CD14-positive monocyte (primary cell): ENCODE results near the gene CCNQ. TPM values are rescaled to one million over a fixed set of nuclear protein-coding genes. Genes with fewer than 3 reads are reported as not detected.

Source experiments
- DNase-seq, 3 donors: peaks; one replicate each; pipeline ENCODE4 v3.0.0-alpha.2; 2011 to 2022
- H2AFZ ChIP-seq: 2 replicates; pipeline ENCODE4 v1.6.0; 2012; ENCODE audit warnings: mild to moderate bottlenecking, low read depth, low read length, inconsistent platforms; ENCODE audit not compliant: insufficient read depth, poor library complexity, severe bottlenecking
- H3K27ac ChIP-seq, 2 donors: 1 replicate in 1 of 2; 2 replicates in 1 of 2; pipeline ENCODE4 v1.5.1; 2012 to 2013; ENCODE audit warnings: low read length in 2 of 2, control low read depth in 1 of 2, inconsistent platforms in 1 of 2, low read depth in 1 of 2, mild to moderate bottlenecking in 1 of 2
- H3K27me3 ChIP-seq, 2 donors: one replicate each; pipeline versions ENCODE4 v1.6.0 to v1.6.1; 2011 to 2013; ENCODE audit warnings: low read length in 2 of 2; ENCODE audit not compliant: control insufficient read depth in 2 of 2, insufficient read depth in 2 of 2
- H3K36me3 ChIP-seq, 2 donors: replicated peaks in 1 of 2; 1 replicate in 1 of 2; 2 replicates in 1 of 2; pipeline versions ENCODE4 v1.5.1 to v1.6.1; 2012 to 2013; ENCODE audit warnings: low read length in 2 of 2, control low read depth in 1 of 2, inconsistent platforms in 1 of 2, mild to moderate bottlenecking in 1 of 2; ENCODE audit not compliant: insufficient read depth in 2 of 2, control insufficient read depth in 1 of 2
- H3K4me1 ChIP-seq, 2 donors: 1 replicate in 1 of 2; 2 replicates in 1 of 2; pipeline versions ENCODE4 v1.5.1 to v1.6.1; 2012 to 2013; ENCODE audit warnings: low read length in 2 of 2, control low read depth in 1 of 2, inconsistent platforms in 1 of 2, mild to moderate bottlenecking in 1 of 2, moderate library complexity in 1 of 2; ENCODE audit not compliant: insufficient read depth in 2 of 2, control insufficient read depth in 1 of 2
- H3K4me2 ChIP-seq: replicated peaks from 2 replicates; pipeline ENCODE3; 2012; ENCODE audit warnings: low read length, moderate library complexity, mild to moderate bottlenecking; ENCODE audit not compliant: poor library complexity, severe bottlenecking; ENCODE audit errors: extremely low read depth
- H3K4me3 ChIP-seq, 3 experiments: fragments of 200-600 bp in 1 of 3; sonication (generic) in 1 of 3; replicated peaks in 1 of 3; 1 replicate in 2 of 3; 2 replicates in 1 of 3; pipeline ENCODE4 v1.5.1; 2011 to 2013; ENCODE audit warnings: low read length in 3 of 3, mild to moderate bottlenecking in 3 of 3, control low read depth in 2 of 3, low read depth in 2 of 3, inconsistent platforms in 1 of 3, moderate library complexity in 1 of 3
- H3K79me2 ChIP-seq: 2 replicates; pipeline ENCODE4 v1.6.0; 2012; ENCODE audit warnings: mild to moderate bottlenecking, control low read depth, inconsistent platforms, low read length, moderate library complexity; ENCODE audit not compliant: insufficient read depth
- H3K9ac ChIP-seq: 2 replicates; pipeline ENCODE4 v1.6.0; 2017; ENCODE audit warnings: low read length, mild to moderate bottlenecking; ENCODE audit not compliant: insufficient read depth, poor library complexity, severe bottlenecking
- H3K9me3 ChIP-seq, 2 donors: replicated peaks in 1 of 2; 1 replicate in 1 of 2; 2 replicates in 1 of 2; pipeline versions ENCODE4 v1.5.1 to v1.6.1; 2012 to 2013; ENCODE audit warnings: low read length in 2 of 2, control low read depth in 1 of 2; ENCODE audit not compliant: control insufficient read depth in 1 of 2, insufficient read depth in 1 of 2
- H4K20me1 ChIP-seq: 2 replicates; pipeline ENCODE4 v1.6.0; 2012; ENCODE audit warnings: mild to moderate bottlenecking, low read length, control low read depth, moderate library complexity; ENCODE audit not compliant: insufficient read depth
- H3K27ac Mint-ChIP-seq, 7 donors: one replicate each; pipeline ENCODE4 v1.8.0; 2020; ENCODE audit warnings: mild to moderate bottlenecking in 7 of 7, mixed read lengths in 7 of 7, moderate library complexity in 6 of 7, inconsistent platforms in 2 of 7
- H3K27me3 Mint-ChIP-seq, 3 donors: one replicate each; pipeline ENCODE4 v1.8.0; 2021 to 2022; ENCODE audit warnings: low read depth in 3 of 3, mild to moderate bottlenecking in 3 of 3, mixed read lengths in 3 of 3, moderate library complexity in 3 of 3, inconsistent platforms in 1 of 3
- H3K36me3 Mint-ChIP-seq, 2 donors: one replicate each; pipeline ENCODE4 v1.8.0; 2020; ENCODE audit warnings: mixed read lengths in 2 of 2, inconsistent platforms in 1 of 2, mild to moderate bottlenecking in 1 of 2
- H3K4me1 Mint-ChIP-seq: one replicate; pipeline ENCODE4 v1.8.0; 2020; ENCODE audit warnings: mild to moderate bottlenecking, mixed read lengths
- H3K4me3 Mint-ChIP-seq, 2 donors: one replicate each; pipeline ENCODE4 v1.8.0; 2020; ENCODE audit warnings: mild to moderate bottlenecking in 2 of 2, mixed read lengths in 2 of 2, moderate library complexity in 1 of 2
- H3K9me3 Mint-ChIP-seq, 7 donors: one replicate each; pipeline ENCODE4 v1.8.0; 2020 to 2022; ENCODE audit warnings: mixed read lengths in 7 of 7, mild to moderate bottlenecking in 6 of 7, moderate library complexity in 6 of 7, inconsistent platforms in 2 of 7
- WGBS: methylation state at CpG from one replicate; pipeline ENCODE4 v1.1.5; 2013; ENCODE audit warnings: missing lambda C conversion rate; ENCODE audit not compliant: insufficient coverage; 5-methylcytosine and 5-hydroxymethylcytosine counted together
- intact Hi-C, 2 donors: fragments of 100-400 bp; cut with micrococcal nuclease; formaldehyde crosslinking; loops; one replicate each; pipeline versions ENCODE4 v1.15.0 to v1.15.1; 2023
- polyA plus RNA-seq, 3 donors: library from polyadenylated mRNA; depleted of rRNA in 1 of 3; unstranded in 2 of 3; stranded (reverse) in 1 of 3; fragments of 300-500 nt in 2 of 3; fragments of >200 nt in 1 of 3; fragmentation: Illumina TruSeq in 2 of 3; gene quantifications; 1 replicate in 2 of 3; 2 replicates in 1 of 3; pipeline ENCODE4 v1.2.3, GENCODE V29; 2012 to 2021
- TF ChIP-seq, protein P1 (sequence below): fragments of 200-600 bp; IDR thresholded peaks from one replicate; pipeline ENCODE4 v1.8.0; 2022; ENCODE audit warnings: antibody characterized with exemption, mild to moderate bottlenecking

The CCNQ gene
- polyA plus RNA-seq, 3 donors = 21.8 to 35.6 (median 29.3) TPM

DNA sequence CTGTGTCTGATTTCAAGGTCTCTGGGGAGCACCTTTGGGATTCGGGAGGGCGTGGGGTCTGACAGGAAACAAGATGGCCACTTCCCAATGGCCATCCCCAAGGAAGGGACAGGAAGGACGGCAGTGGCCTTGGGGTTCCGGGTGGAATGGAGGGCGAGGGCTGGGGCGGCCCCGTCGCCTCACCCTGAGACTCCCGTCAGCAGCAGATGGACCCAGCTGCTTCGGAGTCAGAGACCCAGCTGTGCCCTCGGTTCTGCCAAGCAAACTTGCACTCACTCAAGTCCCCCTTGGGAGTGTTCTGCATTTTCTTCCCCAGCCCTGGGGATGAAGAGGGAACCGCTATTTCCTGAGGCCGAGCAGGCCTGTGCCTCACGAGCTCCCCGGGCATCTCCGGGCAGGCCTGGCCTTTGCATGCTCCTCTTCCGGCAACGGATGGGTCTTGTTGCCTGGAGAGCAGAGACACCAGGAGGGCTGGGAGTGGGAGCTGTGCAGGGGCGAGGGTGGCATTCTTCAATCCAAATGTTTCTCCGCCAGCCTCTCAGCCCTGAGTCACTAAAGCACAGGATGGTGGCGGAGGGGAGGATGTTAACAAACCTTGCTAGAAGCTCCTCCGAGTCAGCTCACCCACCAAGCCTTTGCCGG is 41.2 kb upstream of the CCNQ start:
- Histone ChIP-seq H3K27me3 (peaks cover 2 to 34% of the 10 kb centered on the region in 2 donors), H3K4me1 (peaks cover 0 to 3% of the 10 kb centered on the region in 2 donors), H3K9ac (no peak overlapping the region), H2AFZ (no peak overlapping the region), H3K36me3 (no peaks in the 10 kb centered on the region), H3K4me2 (no peak overlapping the region), H3K27ac (no peak overlapping the region), H3K4me3 (no peak overlapping the region), H4K20me1 (no peaks in the 10 kb centered on the region), H3K79me2 (no peaks in the 10 kb centered on the region), H3K9me3 (peaks cover 0 to 12% of the 10 kb centered on the region in 2 donors)
- Mint-ChIP-seq H3K4me3 (no peak overlapping the region), H3K27ac (no peak overlapping the region), H3K9me3 (peaks cover 0 to 20% (median 8%) of the 10 kb centered on the region in 7 donors), H3K27me3 (peaks cover 32 to 52% (median 52%) of the 10 kb centered on the region in 3 donors), H3K4me1 (peaks cover 2% of the 10 kb centered on the region), H3K36me3 (peaks cover 0 to 1% of the 10 kb centered on the region in 2 donors)
- TF ChIP-seq, protein P1, sequence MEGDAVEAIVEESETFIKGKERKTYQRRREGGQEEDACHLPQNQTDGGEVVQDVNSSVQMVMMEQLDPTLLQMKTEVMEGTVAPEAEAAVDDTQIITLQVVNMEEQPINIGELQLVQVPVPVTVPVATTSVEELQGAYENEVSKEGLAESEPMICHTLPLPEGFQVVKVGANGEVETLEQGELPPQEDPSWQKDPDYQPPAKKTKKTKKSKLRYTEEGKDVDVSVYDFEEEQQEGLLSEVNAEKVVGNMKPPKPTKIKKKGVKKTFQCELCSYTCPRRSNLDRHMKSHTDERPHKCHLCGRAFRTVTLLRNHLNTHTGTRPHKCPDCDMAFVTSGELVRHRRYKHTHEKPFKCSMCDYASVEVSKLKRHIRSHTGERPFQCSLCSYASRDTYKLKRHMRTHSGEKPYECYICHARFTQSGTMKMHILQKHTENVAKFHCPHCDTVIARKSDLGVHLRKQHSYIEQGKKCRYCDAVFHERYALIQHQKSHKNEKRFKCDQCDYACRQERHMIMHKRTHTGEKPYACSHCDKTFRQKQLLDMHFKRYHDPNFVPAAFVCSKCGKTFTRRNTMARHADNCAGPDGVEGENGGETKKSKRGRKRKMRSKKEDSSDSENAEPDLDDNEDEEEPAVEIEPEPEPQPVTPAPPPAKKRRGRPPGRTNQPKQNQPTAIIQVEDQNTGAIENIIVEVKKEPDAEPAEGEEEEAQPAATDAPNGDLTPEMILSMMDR = no peak
- WGBS = 100% methylated on average over 7 of the region's 23 CpGs
- intact Hi-C loops = no loop called here
- no peak for DNase-seq

DNA sequence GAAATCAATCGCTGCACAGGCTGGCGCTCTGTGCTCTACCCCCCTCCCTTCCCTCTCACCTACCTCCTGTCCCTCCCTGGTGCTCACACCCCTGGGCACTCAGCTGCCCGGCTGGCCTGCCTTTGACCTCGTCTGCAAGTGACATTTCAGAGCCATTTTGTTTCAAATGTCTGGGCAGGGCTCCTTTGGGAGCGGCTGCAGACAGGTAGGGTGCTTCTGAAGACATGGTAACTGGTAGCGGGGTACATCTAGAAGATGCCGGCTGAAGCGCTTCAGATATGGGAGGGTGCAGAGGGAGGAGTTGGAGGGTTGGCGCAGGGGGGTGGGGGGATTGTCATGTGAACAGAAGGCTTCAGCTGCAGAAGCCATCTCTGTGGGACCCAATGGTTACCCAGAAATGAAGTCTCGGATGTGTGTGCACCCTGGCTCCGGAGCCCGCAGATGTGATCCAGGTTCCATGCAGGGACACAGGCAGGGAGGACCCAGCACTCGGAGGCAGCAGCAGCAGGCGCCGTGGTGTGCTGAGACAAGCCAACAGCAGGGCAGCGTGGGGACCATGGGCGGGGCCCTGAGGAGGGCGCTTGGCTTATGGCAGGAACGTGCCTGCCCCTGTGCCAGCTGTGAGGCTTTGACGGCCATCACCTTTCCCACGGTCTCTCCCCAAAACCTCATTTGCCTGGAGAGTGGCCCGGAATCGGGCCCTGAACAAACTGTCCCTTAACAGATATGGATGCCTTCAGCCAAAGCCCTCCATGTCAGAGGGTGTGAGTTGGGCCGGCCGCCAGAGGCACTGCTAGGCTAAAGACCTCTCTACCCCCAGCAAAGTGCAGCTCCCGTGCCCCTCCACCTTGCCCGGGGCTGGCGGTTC is 40.5 kb upstream of the CCNQ start:
- Histone ChIP-seq H2AFZ (no peak overlapping the region), H3K4me2 (no peak overlapping the region), H3K9me3 (peaks cover 0 to 12% of the 10 kb centered on the region in 2 donors), H3K79me2 (no peaks in the 10 kb centered on the region), H3K36me3 (no peaks in the 10 kb centered on the region), H3K4me3 (no peak overlapping the region), H3K9ac (no peak overlapping the region), H3K4me1 (peaks cover 0 to 3% of the 10 kb centered on the region in 2 donors), H3K27me3 (peaks cover 2 to 26% of the 10 kb centered on the region in 2 donors), H4K20me1 (no peaks in the 10 kb centered on the region), H3K27ac (no peak overlapping the region)
- peaks cover 0 to 1% of the 10 kb centered on the region in 2 donors for H3K36me3 Mint-ChIP-seq
- no peak overlapping the region for H3K4me3 Mint-ChIP-seq
- H3K27ac Mint-ChIP-seq = no peak overlapping the region
- H3K9me3 Mint-ChIP-seq = peaks cover 0 to 16% (median 8%) of the 10 kb centered on the region in 7 donors
- TF ChIP-seq, protein P1 = no peak
- H3K4me1 Mint-ChIP-seq = peaks cover 2% of the 10 kb centered on the region
- 94% methylated on average over 9 of the region's 28 CpGs for WGBS
- peaks cover 26 to 47% (median 45%) of the 10 kb centered on the region in 3 donors for H3K27me3 Mint-ChIP-seq
- DNase-seq = no peak
- intact Hi-C loops = no loop called here
